Measurements from ENCODE around the gene KCNQ5. TPM values are rescaled to one million over a fixed set of nuclear protein-coding genes. Genes with fewer than 3 reads are reported as not detected.
A peak's percentile ranks its signal among the peaks of the same experiment; 100 is the strongest.

KCNQ5 gene
- total and polyA plus RNA-seq, 12 donors, result 0.10 to 3.6 (median 0.52) TPM

GRCh38 chr6:72623808-72624207, 1.9 kb downstream of the KCNQ5 start:
- WGBS, 4 donors, result 29 to 45% (median 37%) methylated on average over 5 of the region's 5 CpGs
- Histone ChIP-seq H3K36me3 (replicated peaks in 1 of 2) (no peaks in the 10 kb centered on the region), H3K4me1 (replicated peaks in 1 of 2) (peaks cover 5 to 14% of the 10 kb centered on the region in 2 donors), H3K4me3 (no peak overlapping the region), H3K27me3 (peaks cover 37% of the 10 kb centered on the region), H3K27ac (no peak overlapping the region), H3K9me3 (replicated peaks in 1 of 3) (no peaks in the 10 kb centered on the region)
- intact Hi-C loops (cut with DNase I), result no loop called here
- no peak for DNase-seq
- TF ChIP-seq CTCF (IDR thresholded peaks at IDR 0.05) (no peak), POLR2A (IDR thresholded peaks at IDR 0.05) (no peak)

DNA sequence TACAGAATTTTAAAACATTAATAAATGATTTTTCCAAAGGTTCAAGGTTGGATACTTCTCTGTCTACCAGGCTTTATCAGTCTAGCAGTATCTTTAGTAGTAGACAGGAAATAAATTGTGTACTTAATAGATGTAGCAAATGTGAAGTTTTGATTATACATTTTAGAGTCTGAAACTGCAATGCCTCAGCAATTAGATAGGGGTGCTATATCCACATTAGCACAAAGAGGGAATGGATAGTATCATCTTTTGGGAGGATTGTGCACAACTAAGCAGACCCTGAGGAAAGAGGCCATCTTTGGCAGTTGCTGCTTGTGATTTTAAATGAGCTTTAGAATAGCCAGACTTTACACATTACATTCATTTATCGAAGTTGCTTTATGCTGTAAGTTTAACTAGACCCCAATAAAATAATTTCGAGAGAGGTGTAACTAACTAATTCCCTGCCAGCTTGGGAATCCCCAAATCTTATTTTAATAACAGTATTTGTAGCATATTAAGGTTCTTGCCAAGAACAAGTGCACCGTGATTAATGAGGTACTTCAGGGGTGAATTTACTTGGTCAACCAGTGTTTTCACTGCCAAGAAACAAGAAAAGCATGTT, 2.8 kb downstream of the KCNQ5 start:
- 70 to 87% (median 79%) methylated on average over 3 of the region's 3 CpGs for WGBS, 4 donors
- Histone ChIP-seq H3K27me3 (peaks cover 37% of the 10 kb centered on the region), H3K9me3 (replicated peaks in 1 of 3) (no peaks in the 10 kb centered on the region), H3K4me1 (replicated peaks in 1 of 2) (peaks cover 5 to 14% of the 10 kb centered on the region in 2 donors), H3K27ac (no peak overlapping the region), H3K4me3 (no peak overlapping the region), H3K36me3 (replicated peaks in 1 of 2) (no peaks in the 10 kb centered on the region)
- TF ChIP-seq CTCF (IDR thresholded peaks at IDR 0.05) (peak in 5 of 6 experiments; percentile 10 to 48 (median 40)), POLR2A (IDR thresholded peaks at IDR 0.05) (no peak)
- intact Hi-C loops (cut with DNase I), result no loop called here
- DNase-seq, result no peak

- H3K4me1 ChIP-seq (replicated peaks in 1 of 2), result peaks cover 5 to 13% of the 10 kb centered on the region in 2 donors
- no peak overlapping the region for H3K4me3 ChIP-seq
- 53 to 65% (median 57%) methylated on average over 2 of the region's 2 CpGs for WGBS, 4 donors
- H3K27me3 ChIP-seq, result peaks cover 31% of the 10 kb centered on the region
- H3K27ac ChIP-seq, result no peak overlapping the region
- H3K36me3 ChIP-seq (replicated peaks in 1 of 2), result no peaks in the 10 kb centered on the region
- no peak for DNase-seq
- intact Hi-C loops (cut with DNase I), result no loop called here
- no peaks in the 10 kb centered on the region for H3K9me3 ChIP-seq (replicated peaks in 1 of 3)
- no peak for TF ChIP-seq CTCF (IDR thresholded peaks at IDR 0.05)
- no peak for TF ChIP-seq POLR2A (IDR thresholded peaks at IDR 0.05)
Observed at GRCh38 chr6:72626126-72626525, 4.3 kb downstream of the KCNQ5 start.

- Histone ChIP-seq H3K27ac (no peak overlapping the region), H3K4me3 (no peak overlapping the region), H3K4me1 (replicated peaks in 1 of 2) (peaks cover 1 to 2% of the 10 kb centered on the region in 2 donors), H3K27me3 (peaks cover 17% of the 10 kb centered on the region), H3K9me3 (replicated peaks in 1 of 3) (no peaks in the 10 kb centered on the region), H3K36me3 (replicated peaks in 1 of 2) (no peaks in the 10 kb centered on the region)
- intact Hi-C loops (cut with DNase I), result no loop called here
- DNase-seq, result no peak
- TF ChIP-seq CTCF (IDR thresholded peaks at IDR 0.05), result no peak
- TF ChIP-seq POLR2A (IDR thresholded peaks at IDR 0.05), result no peak
Observed at GRCh38 chr6:72627539-72627938, 5.7 kb downstream of the KCNQ5 start.
